ENCODE measurements around the gene SMARCD1. TPM values are rescaled to one million over a fixed set of nuclear protein-coding genes. Genes with fewer than 3 reads are reported as not detected.

SMARCD1 gene
- total RNA-seq, 1 experiment from 2014 or later: 152 TPM

DNA sequence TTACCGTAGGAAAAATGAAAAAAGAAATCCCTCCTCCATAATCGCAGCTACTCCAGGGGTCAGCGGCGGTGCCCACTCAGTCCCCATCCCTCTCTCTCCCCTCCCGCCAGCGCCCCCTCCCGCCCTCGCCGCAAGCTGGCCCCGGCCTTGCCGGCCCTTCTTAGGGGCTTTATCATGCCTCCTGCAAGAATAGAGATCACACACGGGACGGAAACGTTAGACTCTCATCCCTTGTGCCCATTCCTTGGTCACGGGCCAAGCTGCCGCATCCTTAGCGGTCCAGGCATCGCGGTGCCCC, 26.2 kb downstream of the SMARCD1 start:
- Histone ChIP-seq H3K79me2 (ENCODE audit: insufficient read depth, low read length) (no peaks in the 10 kb centered on the region), H4K91ac (ENCODE audit: insufficient read length, low read depth, low read length) (no peak overlapping the region), H3K23ac (ENCODE audit: insufficient read length, low read depth, low read length) (no peak overlapping the region), H3T11ph (ENCODE audit: low read length) (no peak overlapping the region), H3K79me1 (ENCODE audit: insufficient read depth, low read depth, low read length, poor library complexity, severe bottlenecking) (peaks cover under 1% of the 10 kb centered on the region), H3K27ac (ENCODE audit: insufficient read length, low read depth, low read length) (no peak overlapping the region), H4K20me1 (ENCODE audit: control insufficient read depth, insufficient read depth, insufficient read length) (no peaks in the 10 kb centered on the region), H3K9me3 (ENCODE audit: control insufficient read depth, low read depth, low read length) (no peaks in the 10 kb centered on the region), H3K4me1 (ENCODE audit: insufficient read depth, low read length) (peaks cover 10% of the 10 kb centered on the region; the same call in 1 of the 2 replicates), H2BK15ac (ENCODE audit: low read depth, low read length) (no peak overlapping the region), H2BK120ac (ENCODE audit: low read depth, low read length, poor library complexity, severe bottlenecking) (no peak overlapping the region), H2BK12ac (ENCODE audit: insufficient read length, low read depth, low read length) (no peak overlapping the region), H3K56ac (ENCODE audit: insufficient read length, low read depth, low read length) (no peak overlapping the region), H4K8ac (replicated peaks; ENCODE audit: insufficient read length, low read depth, low read length) (no peak overlapping the region), H3K9ac (ENCODE audit: extremely low read depth, insufficient read length, low read length) (no peak overlapping the region), H2AFZ (ENCODE audit: low read length) (no peak overlapping the region), H3K4ac (ENCODE audit: low read depth, low read length) (no peak overlapping the region), H3K14ac (ENCODE audit: insufficient read depth, low read length) (no peak overlapping the region), H3K18ac (ENCODE audit: insufficient read length, low read depth, low read length) (no peak overlapping the region), H3K27me3 (ENCODE audit: insufficient read depth, low read length) (no peaks in the 10 kb centered on the region), H3K23me2 (ENCODE audit: insufficient read length, low read depth, low read length, poor library complexity, severe bottlenecking) (peaks cover 3% of the 10 kb centered on the region), H2BK20ac (ENCODE audit: low read depth, low read length, poor library complexity, severe bottlenecking) (no peak overlapping the region), H4K5ac (ENCODE audit: insufficient read length, low read depth, low read length) (no peak overlapping the region), H3K4me2 (ENCODE audit: insufficient read depth, insufficient read length, low read length) (peak overlapping the region; percentile 44), H2BK5ac (ENCODE audit: insufficient read length, low read length) (no peak overlapping the region), H2AK5ac (ENCODE audit: insufficient read length, low read length) (no peak overlapping the region)
- peaks cover under 1 to 6% (median 3%) of the 10 kb centered on the region in 3 experiments; a peak in 4 of 7 replicates for H3K36me3 Mint-ChIP-seq (ENCODE audit: insufficient read depth in 1 of 3, low read depth in 3 of 3)
- DNase-seq: no peak
- H3K27ac Mint-ChIP-seq: peak overlapping the region; percentile 63 to 88 (median 80); a peak in 1 of 7 replicates
- no peaks in the 10 kb centered on the region; the same call in 1 of the 2 replicates for H3K27me3 Mint-ChIP-seq (ENCODE audit: low read depth)
- WGBS (ENCODE audit: extremely low coverage, insufficient read length, low lambda C conversion rate): no CpG with 5 or more reads among the region's 19 CpGs
- H3K9me3 Mint-ChIP-seq: no peaks in the 10 kb centered on the region
- TF ChIP-seq, protein P1, sequence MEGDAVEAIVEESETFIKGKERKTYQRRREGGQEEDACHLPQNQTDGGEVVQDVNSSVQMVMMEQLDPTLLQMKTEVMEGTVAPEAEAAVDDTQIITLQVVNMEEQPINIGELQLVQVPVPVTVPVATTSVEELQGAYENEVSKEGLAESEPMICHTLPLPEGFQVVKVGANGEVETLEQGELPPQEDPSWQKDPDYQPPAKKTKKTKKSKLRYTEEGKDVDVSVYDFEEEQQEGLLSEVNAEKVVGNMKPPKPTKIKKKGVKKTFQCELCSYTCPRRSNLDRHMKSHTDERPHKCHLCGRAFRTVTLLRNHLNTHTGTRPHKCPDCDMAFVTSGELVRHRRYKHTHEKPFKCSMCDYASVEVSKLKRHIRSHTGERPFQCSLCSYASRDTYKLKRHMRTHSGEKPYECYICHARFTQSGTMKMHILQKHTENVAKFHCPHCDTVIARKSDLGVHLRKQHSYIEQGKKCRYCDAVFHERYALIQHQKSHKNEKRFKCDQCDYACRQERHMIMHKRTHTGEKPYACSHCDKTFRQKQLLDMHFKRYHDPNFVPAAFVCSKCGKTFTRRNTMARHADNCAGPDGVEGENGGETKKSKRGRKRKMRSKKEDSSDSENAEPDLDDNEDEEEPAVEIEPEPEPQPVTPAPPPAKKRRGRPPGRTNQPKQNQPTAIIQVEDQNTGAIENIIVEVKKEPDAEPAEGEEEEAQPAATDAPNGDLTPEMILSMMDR (conservative IDR thresholded peaks at IDR 0.05): no peak
- H3K4me1 Mint-ChIP-seq: peaks cover 15 to 26% of the 10 kb centered on the region in 2 experiments
- H3K4me3 Mint-ChIP-seq: peak overlapping the region; percentile 66 to 93

All from H9 (cell line).